Heart right ventricle (tissue), 16 donors: Measurements from ENCODE around the gene INPP5A. TPM values are rescaled to one million over a fixed set of nuclear protein-coding genes. Genes with fewer than 3 reads are reported as not detected.
A peak's percentile ranks its signal among the peaks of the same experiment; 100 is the strongest.

Experiments used
- ATAC-seq, 8 donors: fragments of 200-7000 bp; cut with Tn5 transposase; one replicate each; pipeline ENCODE4 v1.9.1; 2020; ENCODE audit warnings: mild to moderate bottlenecking in 8 of 8, moderate library complexity in 8 of 8, moderate number of reproducible peaks in 1 of 8
- DNase-seq, 2 donors: peaks; one replicate each; pipeline ENCODE4 v3.0.0-alpha.2; 2020
- H3K27ac ChIP-seq, 10 donors: fragments of 200-600 bp; sonication (generic) in 2 of 10; one replicate each; pipeline versions ENCODE4 v1.5.0 to v1.8.0; 2020 to 2022; ENCODE audit warnings: mild to moderate bottlenecking in 3 of 10
- H3K27me3 ChIP-seq, 7 donors: fragments of 200-600 bp; one replicate each; pipeline ENCODE4 v1.8.0; 2021 to 2022; ENCODE audit warnings: mild to moderate bottlenecking in 2 of 7
- H3K36me3 ChIP-seq, 9 donors: fragments of 200-600 bp; sonication (generic) in 1 of 9; one replicate each; pipeline versions ENCODE4 v1.5.0 to v1.8.0; 2020 to 2022; ENCODE audit warnings: mild to moderate bottlenecking in 2 of 9
- H3K4me1 ChIP-seq, 9 donors: fragments of 200-600 bp; sonication (generic) in 1 of 9; one replicate each; pipeline versions ENCODE4 v1.5.0 to v1.8.0; 2020 to 2022; ENCODE audit warnings: mild to moderate bottlenecking in 4 of 9
- H3K4me3 ChIP-seq, 10 donors: fragments of 200-600 bp; sonication (generic) in 2 of 10; one replicate each; pipeline versions ENCODE4 v1.5.0 to v1.8.0; 2020 to 2022; ENCODE audit warnings: mild to moderate bottlenecking in 7 of 10, moderate library complexity in 2 of 10
- H3K9me3 ChIP-seq, 11 donors: fragments of 200-600 bp in 10 of 11; sonication (generic) in 2 of 11; one replicate each; pipeline versions ENCODE4 v1.5.0 to v1.8.0; 2013 to 2022; ENCODE audit warnings: mild to moderate bottlenecking in 2 of 11, control low read depth in 1 of 11, moderate library complexity in 1 of 11
- CTCF ChIP-seq, 9 donors: fragments of 200-600 bp; sonication (generic) in 2 of 9; IDR thresholded peaks; one replicate each; pipeline versions ENCODE4 v1.5.0 to v1.8.0; 2021 to 2022; ENCODE audit warnings: antibody characterized with exemption in 9 of 9, mild to moderate bottlenecking in 5 of 9, moderate library complexity in 1 of 9
- WGBS, 2 donors: extraction: QIAGEN DNeasy Blood & Tissue Kit; methylation state at CpG; one replicate each; pipeline ENCODE4 v1.1.7; 2013; ENCODE audit warnings: inconsistent platforms in 1 of 2; 5-methylcytosine and 5-hydroxymethylcytosine counted together
- intact Hi-C, 10 donors: fragments of 100-400 bp; cut with DNase I; formaldehyde crosslinking; loops; one replicate each; pipeline versions ENCODE4 v1.11.1 to v1.14.2; 2022
- polyA plus RNA-seq, 2 donors: library from polyadenylated mRNA; stranded (reverse); fragments of 200-250 nt; gene quantifications; one replicate each; pipeline ENCODE4 v1.2.3, GENCODE V29; 2013
- total RNA-seq, 10 donors: library from RNA; stranded (reverse); fragmentation: NEBNext Ultra II Directional in 3 of 10; extraction: Animal tissue kit (Norgen Biotek cat#: 25700) in 3 of 10; gene quantifications; one replicate each; pipeline versions ENCODE4 v1.2.1 to v1.2.4, GENCODE V29; 2021 to 2023
- donor health status: Arrhythmogenic right ventricular cardiomyopathy.
- donor health status: ischemic (EF 13 %, LVEDD 7.1; RV severe dilation, severe dysfunction).
- donor health status: healthy with polysubstance abuse.
- donor health status: DM: no; HTN: yes; CAD: no.
- donor health status: DM: no; HTN: no; CAD: no.
- donor health status: ischemic (EF 25% LVEDD 6.9; RV normal size, moderate dysfunction).
- donor health status: ischemic (EF 25% LVEDD 5.7; RV mildly dilated, moderate dysfunction).
- donor health status: healthy.
- donor health status: DM: yes; HTN: yes; CAD: no.
- donor health status: Ischemic cardiomyopathy.
- donor health status: ischemic (EF 35%, LVEDD 5.7; RV mildly dilated, moderate dysfunction).
- donor health status: nonischemic (EF 11% LVEDD 7.7; RV severe dilation, severe dysfunction).
- donor health status: DM: yes; HTN: yes; CAD: no.
- donor health status: PGD.
- donor health status: ischemic (EF 29% LVEDD 5.4; RV normal size, mild dysfunction).
- donor health status: nonischemic (EF 23%, LVEDD 6.1; RV moderate dilation, normal function).

Gene INPP5A
- total and polyA plus RNA-seq, 12 donors: 30.4 to 122 (median 106) TPM

GRCh38 chr10:132630156-132630555 is 92.6 kb downstream of the INPP5A start:
- H3K9me3 ChIP-seq: no peaks in the 10 kb centered on the region
- ATAC-seq (no peak), DNase-seq (no peak)
- WGBS, 2 donors: 94 to 95% methylated on average over 5 of the region's 5 CpGs
- H3K36me3 ChIP-seq: no peaks in the 10 kb centered on the region
- peak overlapping the region in 8 of 10 donors; percentile 39 to 99 (median 96) for H3K27ac ChIP-seq
- H3K4me1 ChIP-seq: peaks cover 57 to 97% (median 90%) of the 10 kb centered on the region in 9 donors
- no peak for TF ChIP-seq CTCF (IDR thresholded peaks at IDR 0.05)
- no peaks in the 10 kb centered on the region for H3K27me3 ChIP-seq
- no peak overlapping the region for H3K4me3 ChIP-seq
- intact Hi-C loops: loop anchor here in 8 of 10 donors (2.0 to 10.0 kb wide), 8 partner anchors 38 to 238 kb away; partner anchors contain the start of genes PWWP2B (in 2 of the 8) and INPP5A (in 1 of the 8)

GRCh38 chr10:132630666-132631337 is 93.2 kb downstream of the INPP5A start:
- DNase-seq (peak; percentile 81 to 88), ATAC-seq (peak; percentile 71 to 85 (median 82))
- Histone ChIP-seq H3K4me1 (peaks cover 55 to 97% (median 87%) of the 10 kb centered on the region in 9 donors), H3K27me3 (no peaks in the 10 kb centered on the region), H3K9me3 (no peaks in the 10 kb centered on the region), H3K4me3 (peak overlapping the region in 2 of 10 donors; percentile 2 to 12), H3K36me3 (no peaks in the 10 kb centered on the region), H3K27ac (peak overlapping the region; percentile 87 to 99 (median 96))
- WGBS, 2 donors: 64 to 73% methylated on average over 24 of the region's 24 CpGs
- TF ChIP-seq CTCF (IDR thresholded peaks at IDR 0.05): no peak
- intact Hi-C loops: loop anchor here in 8 of 10 donors (1.0 to 10.0 kb wide), 9 partner anchors 39 to 239 kb away; partner anchors contain the start of genes PWWP2B (in 2 of the 8) and INPP5A (in 1 of the 8)

- TF ChIP-seq CTCF (IDR thresholded peaks at IDR 0.05): no peak
- Histone ChIP-seq H3K4me3 (peak overlapping the region in 3 of 10 donors; percentile 1 to 12 (median 2)), H3K9me3 (no peaks in the 10 kb centered on the region), H3K27ac (peak overlapping the region; percentile 87 to 99 (median 96)), H3K27me3 (no peaks in the 10 kb centered on the region), H3K4me1 (peaks cover 55 to 97% (median 85%) of the 10 kb centered on the region in 9 donors), H3K36me3 (no peaks in the 10 kb centered on the region)
- 14 to 19% methylated on average over 18 of the region's 18 CpGs for WGBS, 2 donors
- DNase-seq: peak; percentile 77 to 88
- intact Hi-C loops: loop anchor here in 8 of 10 donors (1.0 to 10.0 kb wide), 9 partner anchors 39 to 239 kb away; partner anchors contain the start of genes PWWP2B (in 2 of the 8) and INPP5A (in 1 of the 8)
- peak; percentile 81 to 87 (median 85) for ATAC-seq
Measured at GRCh38 chr10:132631338-132631735, 93.8 kb downstream of the INPP5A start.

- TF ChIP-seq CTCF (IDR thresholded peaks at IDR 0.05): no peak
- no peaks in the 10 kb centered on the region for H3K9me3 ChIP-seq
- no peaks in the 10 kb centered on the region for H3K27me3 ChIP-seq
- ATAC-seq: peak; percentile 54 to 85 (median 70)
- 23 to 32% methylated on average over 13 of the region's 13 CpGs for WGBS, 2 donors
- H3K4me3 ChIP-seq: peak overlapping the region in 2 of 10 donors; percentile 2 to 12
- peak overlapping the region; percentile 87 to 99 (median 96) for H3K27ac ChIP-seq
- intact Hi-C loops: loop anchor here in 8 of 10 donors (2.0 to 10.0 kb wide), 10 partner anchors 40 to 240 kb away; partner anchors contain the start of genes INPP5A (in 2 of the 8) and PWWP2B (in 2 of the 8)
- peaks cover 55 to 99% (median 79%) of the 10 kb centered on the region in 9 donors for H3K4me1 ChIP-seq
- peak; percentile 76 to 77 for DNase-seq
- H3K36me3 ChIP-seq: no peaks in the 10 kb centered on the region
Measured at GRCh38 chr10:132632091-132632561, 94.5 kb downstream of the INPP5A start.
